HG03103 (cell line): Measurements from ENCODE around the gene ADAM10.
A peak's percentile ranks its signal among the peaks of the same experiment; 100 is the strongest.

ENCODE experiments used
- ATAC-seq: cut with Tn5 transposase; IDR thresholded peaks from one replicate; pipeline ENCODE4 v1.9.1; 2021; ENCODE audit warnings: low read depth; ENCODE audit not compliant: unreplicated experiment

ADAM10 gene

DNA sequence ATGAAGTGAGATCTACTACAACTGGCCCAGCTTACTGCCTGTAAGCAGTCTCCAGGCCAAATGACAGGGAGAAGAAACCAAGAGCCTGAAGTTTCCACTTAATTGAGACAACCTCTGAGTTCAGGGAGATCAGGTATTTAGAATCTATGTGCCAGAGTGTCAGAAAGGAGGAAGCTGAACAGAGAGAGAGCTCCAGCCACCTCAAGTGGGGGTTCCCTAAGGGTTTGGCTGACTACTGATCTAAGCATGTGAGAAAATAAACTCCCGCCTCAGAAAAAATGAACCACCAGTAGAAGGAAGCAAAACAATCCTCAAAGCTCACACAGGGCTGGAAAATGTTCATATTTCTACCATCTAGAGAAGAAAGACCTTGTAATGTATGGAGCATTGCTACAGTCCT, 25.0 kb downstream of the ADAM10 start:
- peak; percentile 88 for ATAC-seq

DNA sequence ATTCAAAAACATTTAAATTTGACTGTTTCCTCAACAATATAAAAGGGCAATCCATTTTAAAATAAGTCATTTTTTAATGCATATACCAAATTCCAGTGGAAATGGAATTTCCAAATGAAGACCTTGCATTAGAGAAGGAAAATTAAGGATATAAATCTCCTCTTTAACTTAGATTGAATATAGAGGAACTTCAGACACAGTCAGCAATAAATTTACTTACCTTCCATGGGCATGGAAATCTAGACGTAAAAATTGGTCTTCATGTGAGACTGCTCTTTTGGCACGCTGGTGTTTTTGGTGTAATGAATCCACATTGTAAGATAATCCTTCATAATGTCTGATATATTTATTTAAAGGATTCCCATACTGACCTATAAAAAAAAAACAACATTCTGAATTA, 32.1 kb downstream of the ADAM10 start:
- ATAC-seq: no peak

DNA sequence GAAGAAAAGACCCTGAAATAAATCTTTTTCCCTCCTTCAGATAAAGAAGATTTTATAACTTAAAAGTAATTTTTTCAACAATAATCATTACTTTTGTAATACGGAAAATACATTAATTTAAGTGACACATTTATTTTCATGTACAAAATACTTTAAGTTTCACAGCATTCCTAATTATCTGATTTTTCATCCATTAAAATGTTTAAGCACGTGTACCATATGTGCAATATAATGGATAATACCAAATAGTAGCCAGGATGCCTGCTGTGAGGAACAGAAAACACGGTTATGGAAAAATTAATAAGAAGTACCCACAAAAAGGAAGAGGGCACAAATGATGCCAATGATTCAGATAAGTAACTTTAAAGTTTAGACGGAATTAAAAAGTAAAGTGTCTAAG, 33.5 kb downstream of the ADAM10 start:
- no peak for ATAC-seq

DNA sequence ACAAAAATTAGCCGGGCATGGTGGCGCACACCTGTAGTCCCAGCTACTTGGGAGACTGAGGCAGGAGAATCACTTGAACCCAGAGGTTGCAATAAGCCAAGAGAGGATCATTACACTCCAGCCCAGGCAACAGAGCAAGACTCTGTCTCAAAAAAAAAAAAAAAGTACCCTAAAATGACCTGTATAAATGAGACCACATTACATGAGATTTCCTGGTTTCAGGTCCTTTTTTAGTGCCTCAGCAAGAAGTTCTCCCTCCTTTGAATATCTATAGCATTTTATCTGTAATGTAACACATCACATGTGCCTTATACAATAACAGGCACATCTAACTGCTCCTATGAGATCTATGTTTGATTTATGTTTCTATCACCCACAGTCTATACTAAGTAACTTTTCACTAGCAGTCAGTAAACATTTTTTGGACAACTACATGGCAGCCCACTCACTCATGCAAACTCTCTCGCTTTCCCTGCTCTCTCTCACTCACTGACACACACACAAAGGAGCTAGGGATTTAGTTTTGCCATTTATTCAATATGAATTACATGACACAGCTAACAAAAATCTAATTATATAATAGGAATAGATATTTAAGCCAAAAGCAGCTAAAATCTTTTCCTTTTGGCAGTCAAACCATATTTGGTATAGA, 34.1 kb downstream of the ADAM10 start:
- no peak for ATAC-seq

DNA sequence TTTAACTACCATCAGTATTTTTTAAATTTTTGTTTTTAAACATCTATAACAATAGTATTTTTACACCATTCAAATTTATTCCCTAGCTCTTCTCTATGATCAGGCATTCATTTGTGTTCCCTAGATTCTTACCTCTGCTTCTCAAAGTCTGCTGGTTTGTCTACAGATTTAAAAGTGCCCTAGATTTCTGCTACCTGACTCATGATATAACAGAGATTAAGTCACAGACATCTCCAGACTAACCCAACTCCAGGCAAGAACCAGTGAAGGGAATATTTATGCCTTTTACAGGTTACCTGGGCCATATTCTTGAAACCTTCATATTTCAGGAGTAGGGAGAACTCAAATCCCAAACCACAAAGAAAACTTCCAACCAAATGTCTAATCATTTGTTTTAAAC, 38.8 kb downstream of the ADAM10 start:
- no peak for ATAC-seq

DNA sequence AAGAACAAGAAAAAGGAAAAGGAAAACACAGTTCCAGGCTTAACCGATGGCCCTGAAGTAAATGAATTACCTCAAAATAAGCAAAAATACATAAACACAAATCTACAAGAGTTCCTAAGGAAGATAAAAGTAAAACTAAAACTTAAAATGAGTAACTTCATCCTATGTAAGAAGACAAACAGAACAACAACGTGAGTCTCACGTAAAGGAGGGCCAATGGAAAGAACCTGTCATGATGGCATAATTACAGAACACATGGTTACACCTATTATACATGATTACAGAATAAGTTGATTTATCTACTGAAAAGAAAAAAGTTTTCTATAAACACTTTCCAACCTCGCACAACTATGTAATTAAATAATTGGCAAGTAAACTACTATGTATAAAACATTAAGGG, 42.1 kb downstream of the ADAM10 start:
- ATAC-seq: no peak

DNA sequence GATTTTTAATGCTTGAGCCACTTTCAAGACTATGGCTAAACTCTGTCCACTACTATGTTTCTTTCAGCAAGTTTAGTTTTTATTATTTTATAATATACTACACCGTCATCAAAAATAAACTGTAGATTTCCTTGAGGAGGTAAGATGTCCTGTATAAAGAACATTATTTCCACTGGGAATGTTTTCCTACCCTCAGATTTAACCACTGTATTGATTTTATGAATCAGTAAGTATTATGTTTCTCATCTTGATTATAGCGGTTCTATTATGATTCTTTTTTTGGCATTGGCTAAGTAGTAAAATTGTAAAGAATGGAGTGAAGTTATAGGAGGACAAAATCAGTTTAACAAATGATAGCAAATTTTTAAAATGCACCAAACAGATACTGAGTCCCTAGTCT, 44.4 kb downstream of the ADAM10 start:
- ATAC-seq: no peak

DNA sequence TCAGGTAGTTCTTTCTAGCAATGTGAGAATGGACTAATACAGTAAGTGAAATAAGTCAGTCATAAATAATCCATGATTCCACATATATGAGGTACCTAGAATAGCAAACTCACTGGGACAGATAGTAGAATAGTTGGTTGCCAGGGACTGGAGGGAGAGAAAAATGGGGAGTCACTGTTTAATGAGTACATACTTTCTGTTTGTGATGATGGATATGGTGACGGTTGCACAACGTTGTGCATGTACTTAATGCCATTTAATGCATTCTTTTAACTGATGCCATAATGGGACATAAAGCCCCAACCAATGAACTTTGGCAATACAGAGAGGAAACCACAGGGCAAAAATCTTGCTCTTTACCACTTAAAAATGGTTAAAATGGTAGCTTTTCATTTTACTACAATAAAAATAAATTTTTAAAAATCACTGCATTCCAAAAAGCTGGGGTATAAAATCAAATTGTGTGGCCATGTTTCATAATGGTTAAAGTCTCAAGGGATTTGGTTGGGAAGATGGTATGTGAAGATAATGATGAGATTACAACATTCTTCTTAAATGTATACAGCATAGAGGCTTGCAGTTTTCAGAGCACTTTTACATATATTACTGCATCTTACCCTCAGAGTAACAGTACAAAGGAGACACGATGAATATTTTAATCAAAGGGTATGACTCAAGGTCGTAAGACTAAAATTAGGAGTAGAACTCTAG, 45.2 kb downstream of the ADAM10 start:
- ATAC-seq: no peak

DNA sequence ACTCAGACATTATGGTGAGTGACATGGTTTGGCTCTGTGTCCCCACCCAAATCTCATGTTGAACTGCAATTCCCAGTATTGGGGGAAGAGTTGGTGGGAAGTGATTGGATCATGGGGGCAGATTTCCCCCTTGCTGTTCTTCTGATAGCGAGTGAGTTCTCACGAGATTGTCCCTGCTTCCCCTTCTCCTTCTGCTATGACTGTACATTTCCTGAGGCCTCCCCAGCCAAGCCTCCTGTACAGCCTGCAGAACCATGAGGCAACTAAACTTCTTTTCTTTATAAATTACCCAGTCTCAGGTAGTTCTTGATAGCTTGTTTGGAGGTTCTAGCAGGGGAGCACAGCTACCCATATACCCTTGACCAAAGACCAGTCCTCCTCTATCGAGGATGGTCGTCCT, 45.9 kb downstream of the ADAM10 start:
- no peak for ATAC-seq

DNA sequence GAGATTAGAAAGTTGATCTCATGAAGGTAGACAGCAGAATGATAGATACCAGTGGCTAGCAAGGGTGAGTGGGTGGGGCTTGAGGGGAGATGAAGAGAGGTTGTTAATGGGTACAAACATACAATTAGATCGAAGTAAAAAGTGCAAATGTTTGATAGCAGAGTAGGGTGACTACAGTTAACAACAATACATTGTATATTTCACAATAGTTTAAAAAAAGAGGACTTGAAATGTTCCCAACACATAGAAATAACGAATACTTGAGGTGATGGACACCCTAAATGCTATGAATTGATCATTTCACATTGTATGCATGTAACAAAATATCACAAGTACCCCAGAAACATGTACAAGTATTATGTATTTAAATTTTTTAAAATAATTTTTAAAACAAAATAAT, 47.3 kb downstream of the ADAM10 start:
- no peak for ATAC-seq

DNA sequence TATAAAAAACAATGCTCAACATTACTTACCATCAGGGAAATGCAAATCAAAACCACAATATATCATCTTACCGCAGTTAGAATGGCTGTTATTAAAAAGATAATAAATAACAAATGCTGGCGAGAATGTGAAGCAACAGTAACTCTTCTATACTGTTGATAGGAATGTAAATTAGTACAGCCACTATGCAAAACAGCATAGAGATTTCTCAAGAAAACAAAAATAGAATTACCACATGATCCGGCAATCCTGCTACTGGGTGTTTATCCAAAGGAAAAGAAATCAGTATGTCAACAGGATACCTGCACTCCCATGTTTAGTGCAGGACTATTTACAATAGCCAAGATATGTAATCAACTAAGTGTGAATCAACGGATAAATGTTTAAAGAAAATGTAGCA, 48.1 kb downstream of the ADAM10 start:
- no peak for ATAC-seq

DNA sequence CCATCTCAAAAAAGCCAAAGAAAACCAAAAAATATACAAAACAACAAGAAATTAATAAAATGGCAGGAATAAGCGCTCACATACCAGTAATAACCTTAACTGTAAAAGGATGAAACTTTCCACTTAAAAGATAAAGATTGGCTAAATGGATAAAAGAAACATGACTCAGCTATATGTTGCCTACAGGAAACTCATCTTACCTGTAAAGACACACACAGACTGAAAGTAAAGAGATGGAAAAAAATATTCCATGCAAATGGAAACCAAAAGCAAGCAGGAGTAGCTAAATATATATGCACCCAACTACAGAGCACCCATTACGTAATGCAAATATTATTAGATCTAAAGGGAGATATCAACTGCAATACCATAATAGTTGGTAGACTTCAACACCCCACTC, 49.7 kb downstream of the ADAM10 start:
- no peak for ATAC-seq

DNA sequence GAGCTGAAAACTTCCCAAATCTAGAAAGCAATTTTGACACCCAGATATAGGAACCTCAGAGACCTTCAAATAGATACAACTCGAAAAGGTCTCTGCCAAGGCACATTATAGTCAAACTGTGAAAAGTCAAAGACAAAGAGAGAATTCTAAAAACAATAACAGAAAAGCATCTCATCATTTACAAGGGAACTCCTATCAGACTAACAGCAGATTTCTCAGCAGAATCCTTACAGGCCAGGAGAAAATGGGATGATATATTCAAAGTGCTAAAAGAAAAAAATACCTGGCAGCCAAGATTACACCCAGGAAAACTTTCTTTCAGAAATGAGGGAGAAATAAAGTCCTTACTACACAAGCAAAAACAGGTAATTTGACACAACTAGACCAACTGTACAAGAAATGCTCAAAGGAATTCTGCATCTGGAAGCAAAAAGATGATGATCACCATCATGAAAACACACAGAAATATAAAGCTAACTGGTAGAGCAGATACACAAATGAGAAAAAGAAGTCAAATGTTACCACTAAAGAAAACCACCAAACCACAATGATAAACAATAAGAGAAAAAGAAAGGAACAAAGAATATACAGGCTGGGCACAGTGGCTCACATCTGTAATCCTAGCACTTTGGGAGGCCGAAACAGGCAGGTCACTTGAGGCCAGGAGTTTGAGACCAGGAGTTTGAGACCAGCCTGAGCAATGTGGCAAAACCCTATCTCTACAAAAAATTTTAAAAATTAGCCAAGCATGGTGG, 50.4 kb downstream of the ADAM10 start:
- no peak for ATAC-seq

DNA sequence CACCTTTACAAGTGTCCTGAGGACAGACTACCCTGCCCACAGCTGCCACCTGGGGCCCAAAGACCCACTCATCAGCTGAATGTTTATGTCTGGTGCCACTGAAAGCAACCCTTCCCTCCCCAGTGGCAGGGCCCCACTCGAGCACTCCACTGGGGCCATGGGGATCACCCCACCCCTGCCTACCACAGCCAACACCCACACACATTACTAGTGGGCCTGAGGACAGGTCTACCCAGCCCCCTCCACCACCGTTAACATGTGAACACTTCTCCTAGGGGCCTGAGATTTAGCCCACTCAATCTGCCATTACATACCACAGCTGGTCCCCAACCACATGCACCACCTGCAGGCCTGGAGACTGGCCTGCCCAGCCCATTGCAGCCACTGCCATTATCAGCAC, 52.3 kb downstream of the ADAM10 start:
- ATAC-seq: no peak

DNA sequence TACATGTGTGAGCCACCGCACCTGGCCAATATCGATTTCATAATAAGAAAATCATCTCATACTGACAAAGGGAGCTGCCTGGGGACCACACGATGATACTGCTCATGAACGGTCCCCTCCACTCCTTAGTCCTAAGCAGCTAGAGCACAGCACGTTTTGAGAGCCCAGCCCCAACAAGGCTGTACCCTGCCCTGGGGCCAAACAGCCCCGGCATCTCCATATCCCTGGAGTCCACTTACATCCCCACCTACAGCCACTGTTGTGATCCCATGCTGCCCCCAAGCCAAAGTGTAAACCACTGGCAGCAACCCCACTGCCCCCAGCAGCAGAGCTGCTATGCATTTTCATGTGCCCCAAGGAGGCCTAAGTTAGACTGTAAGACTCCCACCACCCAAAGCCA, 52.8 kb downstream of the ADAM10 start:
- ATAC-seq: no peak

DNA sequence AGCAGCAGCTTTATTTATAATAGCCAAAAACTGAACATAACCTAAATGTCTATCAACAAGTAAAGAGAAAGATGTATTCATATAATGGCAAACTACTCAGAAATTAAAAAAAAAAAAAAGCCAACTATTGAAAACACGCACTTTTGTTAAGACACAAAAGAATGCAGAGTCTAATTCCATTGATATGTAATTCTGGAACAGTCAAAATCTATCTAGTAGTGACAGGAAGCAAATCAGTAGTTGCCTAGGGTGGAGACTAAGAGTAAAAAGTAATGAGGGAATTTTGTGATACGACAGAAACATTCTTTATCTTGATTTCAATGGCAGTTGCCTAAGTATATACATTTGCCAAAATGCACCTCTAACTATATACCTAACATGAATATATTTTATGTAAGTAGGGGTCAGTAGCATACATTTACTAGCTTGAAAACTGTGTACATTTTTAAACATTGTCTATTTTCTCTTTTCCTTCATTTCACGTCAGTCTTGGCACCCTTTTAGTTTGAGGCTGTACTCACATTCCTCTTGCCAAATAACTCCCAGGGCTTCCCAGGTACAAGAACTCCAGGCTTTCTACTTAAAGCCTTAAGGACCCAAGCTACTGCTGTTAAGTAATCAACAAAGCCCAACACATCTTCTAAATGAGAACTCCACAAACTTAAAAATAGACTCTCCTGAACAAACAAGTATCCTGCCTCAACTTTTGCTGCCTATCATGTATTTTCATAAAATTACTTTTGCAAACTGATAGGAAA, 54.7 kb downstream of the ADAM10 start:
- ATAC-seq: no peak

DNA sequence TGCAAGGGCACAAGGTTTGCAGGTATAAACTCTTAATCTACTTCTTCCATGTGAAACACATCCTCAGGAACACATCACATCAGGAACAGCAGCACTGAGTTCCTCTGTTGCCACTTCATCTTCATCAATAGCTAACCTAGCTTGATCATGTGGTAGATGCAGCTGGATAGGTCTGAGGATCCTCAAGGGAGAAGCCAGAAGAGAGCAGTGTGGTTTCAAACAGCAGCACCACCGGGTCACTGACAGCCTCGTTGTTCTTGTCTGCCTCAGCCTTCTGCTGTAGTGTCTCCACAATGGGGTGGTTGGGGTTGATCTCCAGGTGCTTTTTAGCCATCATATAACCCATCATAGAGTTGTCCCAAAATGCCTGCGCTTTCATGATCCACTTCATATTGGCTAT, 58.8 kb downstream of the ADAM10 start:
- ATAC-seq: no peak

DNA sequence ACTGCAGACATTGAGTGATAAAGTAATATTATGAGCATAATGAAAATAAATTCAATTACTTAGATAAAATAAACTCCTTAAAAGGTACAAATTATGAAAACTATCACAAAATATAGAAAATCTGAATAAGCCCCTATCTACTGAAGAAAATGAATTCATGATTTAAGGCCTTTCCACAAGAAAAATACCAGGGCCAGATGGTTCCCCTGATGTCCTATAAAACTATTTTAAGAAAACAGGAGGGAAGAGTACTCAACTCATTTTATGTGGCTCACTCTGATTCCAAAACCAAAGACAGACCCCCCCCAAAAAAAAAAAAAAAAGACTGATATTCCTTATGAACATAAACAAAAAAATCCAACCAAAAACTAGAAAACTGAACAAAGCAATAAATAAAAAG, 59.9 kb downstream of the ADAM10 start:
- no peak for ATAC-seq

DNA sequence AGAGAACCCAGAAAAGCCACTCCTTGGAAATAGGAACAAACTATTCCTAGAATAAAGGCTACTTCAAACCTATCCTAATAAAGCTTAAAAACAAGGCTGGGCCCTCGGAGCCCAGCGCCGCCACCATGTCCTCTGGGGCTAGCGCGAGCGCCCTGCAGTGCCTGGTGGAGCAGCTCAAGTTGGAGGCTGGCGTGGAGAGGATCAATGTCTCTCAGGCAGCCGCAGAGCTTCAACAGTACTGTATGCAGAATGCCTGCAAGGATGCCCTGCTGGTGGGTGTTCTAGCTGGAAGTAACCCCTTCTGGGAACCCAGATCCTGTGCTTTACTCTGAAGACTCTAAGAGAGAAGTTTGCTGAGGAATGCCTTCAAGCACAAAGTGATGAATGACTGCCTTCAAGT, 63.2 kb downstream of the ADAM10 start:
- no peak for ATAC-seq

DNA sequence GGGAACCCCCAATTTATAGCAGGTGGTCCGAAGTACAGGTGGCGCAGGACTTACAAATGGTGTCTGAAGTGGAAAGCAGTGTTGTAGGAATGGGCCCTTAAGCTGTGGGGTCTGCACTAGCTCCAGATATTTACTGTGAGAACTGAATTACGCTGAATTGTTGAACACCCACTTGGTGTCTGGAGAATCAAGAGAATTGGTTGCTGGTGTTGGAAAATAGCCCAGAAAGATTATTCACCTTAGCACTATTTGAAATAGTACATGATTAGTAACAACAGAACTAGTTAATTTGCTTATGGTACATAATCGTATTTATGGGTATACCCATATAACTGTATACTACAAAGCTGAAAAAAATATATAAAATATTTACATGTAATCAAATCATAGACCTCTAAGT, 64.8 kb downstream of the ADAM10 start:
- no peak for ATAC-seq

DNA sequence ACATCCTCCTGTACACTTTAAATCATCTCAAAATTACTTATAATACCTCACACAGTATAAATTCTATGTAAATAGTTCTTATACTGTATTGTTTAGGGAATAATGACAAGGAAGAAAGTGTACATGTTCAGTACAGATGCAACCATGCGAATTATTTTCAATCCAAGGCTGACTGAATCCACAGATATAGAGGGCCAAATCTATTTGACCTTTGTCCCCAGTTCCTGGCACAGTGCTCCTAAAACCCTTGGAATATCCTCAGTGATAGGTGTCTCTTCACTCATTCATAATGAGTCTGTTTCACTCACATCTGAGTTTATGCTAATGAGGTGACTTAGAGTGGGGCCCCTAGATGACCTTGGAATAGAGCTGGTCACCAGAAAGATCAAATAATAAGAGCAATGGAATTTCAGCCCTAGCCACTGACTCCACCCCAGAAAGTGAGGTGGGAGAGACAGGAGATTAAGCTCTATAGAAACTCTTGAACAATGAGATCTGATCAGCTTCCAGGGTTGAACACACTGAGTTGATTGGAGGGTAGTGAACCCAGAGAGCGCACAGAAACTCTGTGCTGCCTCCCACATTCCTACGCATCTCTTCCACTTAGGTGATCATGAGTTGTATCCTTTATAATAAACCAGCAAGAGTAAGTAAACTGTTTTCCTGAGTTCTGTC, 65.3 kb downstream of the ADAM10 start:
- ATAC-seq: no peak
